GM12878 (cell line): ENCODE measurements around the gene PTEN. TPM values are rescaled to one million over a fixed set of nuclear protein-coding genes. Genes with fewer than 3 reads are reported as not detected.
"Not testable (repeated sequence)": the region's sequence is repeated elsewhere in the genome, so short reads cannot be mapped to it uniquely, and the experiment has no call there.

ENCODE experiments used
- ATAC-seq: fragments of 200-7000 bp; cut with Tn5 transposase; 3 replicates; pipeline ENCODE4 v1.9.1; 2020; ENCODE audit warnings: mild to moderate bottlenecking, moderate library complexity
- BruUV-seq: library from RNA; stranded (reverse); fragments of 400-500 nt; replicated peaks from 2 replicates; lab custom pipeline; 2021; lab: Mats Ljungman, UMichigan
- CTCF ChIA-PET: fragments of 300-600 bp; sonication (Branson Sonifier 250); formaldehyde crosslinking; extraction: SDS; loops from one replicate; lab custom pipeline; 2021; ENCODE audit warnings: inconsistent platforms; lab: Yijun Ruan, JAX
- POLR2A ChIA-PET: fragments of 350-600 bp; formaldehyde crosslinking; extraction: SDS; loops from one replicate; lab custom pipeline; 2021; ENCODE audit warnings: inconsistent platforms; lab: Charles Lee
- RAD21 ChIA-PET: fragments of 300-600 bp; sonication (Branson Sonifier 250); formaldehyde crosslinking; loops from one replicate; lab custom pipeline; 2023; ENCODE audit warnings: antibody characterized with exemption; ENCODE audit not compliant: unreplicated experiment; lab: Charles Lee
- SMC1A ChIA-PET: fragments of 300-600 bp; sonication (Branson Sonifier 250); formaldehyde crosslinking; loops from one replicate; lab custom pipeline; 2023; ENCODE audit not compliant: unreplicated experiment, uncharacterized antibody; lab: Charles Lee
- DNase-seq: peaks from one replicate; pipeline ENCODE4 v3.0.0-alpha.2; 2011; ENCODE audit warnings: low read depth, low spot score
- FAIRE-seq: peaks from 3 replicates; lab custom pipeline; 2011; peaks lifted over from hg19 to GRCh38; lab: Jason Lieb, UNC
- H2AFZ ChIP-seq: 2 replicates; pipeline ENCODE4 v1.6.0; 2011; ENCODE audit warnings: low read depth, low read length, control low read depth; ENCODE audit not compliant: control insufficient read depth
- H3K27ac ChIP-seq: 2 replicates; pipeline ENCODE4 v1.5.1; 2011; ENCODE audit warnings: control low read depth; ENCODE audit not compliant: control insufficient read depth, insufficient read depth
- H3K27me3 ChIP-seq, 2 experiments: replicated peaks in 1 of 2; 2 replicates each; pipeline versions ENCODE4 v1.6.0 to v1.6.1; 2011; ENCODE audit warnings: low read length in 1 of 2; ENCODE audit not compliant: control insufficient read depth in 2 of 2, insufficient read depth in 2 of 2
- H3K36me3 ChIP-seq, 2 experiments: 2 replicates each; pipeline ENCODE4 v1.5.1; 2011; ENCODE audit warnings: low read length in 1 of 2; ENCODE audit not compliant: control insufficient read depth in 2 of 2, insufficient read depth in 2 of 2
- H3K4me1 ChIP-seq: 2 replicates; pipeline ENCODE4 v1.6.1; 2011; ENCODE audit warnings: mild to moderate bottlenecking, low read length, moderate library complexity, mixed read lengths; ENCODE audit not compliant: control insufficient read depth, insufficient read depth
- H3K4me2 ChIP-seq: 2 replicates; pipeline ENCODE4 v1.6.0; 2011; ENCODE audit warnings: control low read depth; ENCODE audit not compliant: control insufficient read depth, insufficient read depth
- H3K4me3 ChIP-seq: fragments of 200-600 bp; sonication (generic); 2 replicates; pipeline ENCODE4 v1.5.1; 2016
- H3K79me2 ChIP-seq: 2 replicates; pipeline ENCODE4 v1.6.0; 2011; ENCODE audit warnings: low read length; ENCODE audit not compliant: control insufficient read depth, insufficient read depth
- H3K9ac ChIP-seq: 2 replicates; pipeline ENCODE4 v1.8.0; 2011; ENCODE audit warnings: low read length, control low read depth, mixed read lengths; ENCODE audit not compliant: control insufficient read depth, insufficient read depth
- H3K9me3 ChIP-seq: replicated peaks from 3 replicates; pipeline ENCODE4 v1.5.1; 2011; ENCODE audit warnings: mild to moderate bottlenecking, low read length; ENCODE audit not compliant: control insufficient read depth, insufficient read depth
- H4K20me1 ChIP-seq: 2 replicates; pipeline ENCODE4 v1.6.0; 2011; ENCODE audit not compliant: control insufficient read depth, insufficient read depth
- MLLT1 ChIP-seq: fragments of 450-650 bp; IDR thresholded peaks from 2 replicates; pipeline ENCODE4 v1.6.1; 2016; ENCODE audit warnings: mild to moderate bottlenecking
- WGBS: methylation state at CpG from one replicate; pipeline ENCODE4 v1.1.6; 2016; ENCODE audit warnings: low lambda C conversion rate; ENCODE audit not compliant: insufficient replicate concordance, insufficient coverage; ENCODE audit errors: missing lambda C conversion rate; 5-methylcytosine and 5-hydroxymethylcytosine counted together
- in situ Hi-C: fragments of 300-500 bp; cut with MboI; formaldehyde crosslinking; loops from 9 replicates; pipeline ENCODE4 v1.14.3; 2018; ENCODE audit warnings: mixed read lengths
- intact Hi-C: fragments of 100-400 bp; cut with micrococcal nuclease; formaldehyde crosslinking; loops from one replicate; pipeline ENCODE4 v1.14.2; 2022; ENCODE audit not compliant: unreplicated experiment
- polyA plus RNA-seq, 11 experiments: library from polyadenylated mRNA; depleted of rRNA in 4 of 11; unstranded in 6 of 11; stranded (reverse) in 5 of 11; fragments of >200 nt; fragmentation: Nextera tagmentation in 4 of 11; fragmentation: Illumina TruSeq in 1 of 11; extraction: Ambion mirVana in 4 of 11; extraction: Trizol in 1 of 11; gene quantifications; 1 replicate in 1 of 11; 2 replicates in 10 of 11; pipeline versions ENCODE4 v1.2.1 to v1.2.3, GENCODE V29; 2011 to 2016; ENCODE audit warnings: inconsistent platforms in 2 of 11, missing spikeins in 2 of 11, low read depth in 1 of 11
- total RNA-seq, 4 experiments: library from RNA; depleted of rRNA in 3 of 4; stranded (reverse); fragments of >200 nt in 3 of 4; fragmentation: Illumina TruSeq in 1 of 4; extraction: Trizol in 1 of 4; gene quantifications; 2 replicates each; pipeline versions ENCODE4 v1.2.1 to v1.2.3, GENCODE V29; 2013 to 2021

Gene PTEN
- total and polyA plus RNA-seq, 10 of the 15 experiments (the other 5 are each of a cell fraction or from before 2014, with no cell fraction given) = 26.1 to 175 (median 58.1) TPM

- 0 out of 2 replicates have a peak, but pooled peaks have one; percentile 24 for TF ChIP-seq MLLT1
- FAIRE-seq, DNase-seq, H3K9me3 ChIP-seq, intact Hi-C loops, H3K4me1 ChIP-seq, H2AFZ ChIP-seq, H4K20me1 ChIP-seq, BruUV-seq, H3K27me3 ChIP-seq: not testable (repeated sequence)
- peak; percentile 3 for ATAC-seq
- Histone ChIP-seq H3K4me2 (peak overlapping the region; percentile 84), H3K36me3 (peaks cover 0 to 13% of the 10 kb centered on the region in 2 experiments; a peak in 1 of 4 replicates), H3K79me2 (peaks cover 100% of the 10 kb centered on the region), H3K4me3 (peak overlapping the region; percentile 65), H3K9ac (peak overlapping the region; percentile 90), H3K27ac (peak overlapping the region; percentile 90; the same call in 1 of the 2 replicates)
- POLR2A ChIA-PET = interaction anchor here (0.6 to 1.2 kb wide), 2 partner anchors 237 to 277 kb away, joined by 3 to 4 read pairs; no protein-coding TSS in a partner anchor
- SMC1A ChIA-PET = interaction anchor here (1.1 to 3.7 kb wide), 9 partner anchors 13 to 520 kb away, joined by 3 to 11 read pairs (median 4); no protein-coding TSS in a partner anchor
- over 99% methylated on average over 7 of the region's 9 CpGs for WGBS
- RAD21 ChIA-PET = interaction anchor here (0.7 to 1.7 kb wide), 5 partner anchors 57 to 518 kb away, joined by 3 to 6 read pairs (median 3); no protein-coding TSS in a partner anchor
- CTCF ChIA-PET = interaction anchor here (1.2 to 1.8 kb wide), 2 partner anchors 245 to 523 kb away, joined by 4 to 5 read pairs; no protein-coding TSS in a partner anchor
- in situ Hi-C loops = loop anchor here (10.0 kb wide), 1 partner anchor 196 kb away; no protein-coding TSS in a partner anchor
These were observed 5.7 kb downstream of the PTEN start for GRCh38 chr10:87869139-87869538.
